SK-N-SH (cell line): ENCODE data around the gene MAP6. TPM values are rescaled to one million over a fixed set of nuclear protein-coding genes. Genes with fewer than 3 reads are reported as not detected.
A peak's percentile ranks its signal among the peaks of the same experiment; 100 is the strongest.

Source experiments
- CTCF ChIA-PET: fragments of 300-600, 350-600 bp; formaldehyde crosslinking; extraction: SDS; loops from one replicate; lab custom pipeline; 2021; lab: Yijun Ruan, JAX
- POLR2A ChIA-PET: fragments of 350-600 bp; sonication (Branson Sonifier 250); formaldehyde crosslinking; extraction: SDS; loops from one replicate; lab custom pipeline; 2020; ENCODE audit warnings: antibody characterized with exemption, inconsistent platforms; lab: Yijun Ruan, JAX
- DNase-seq: peaks from one replicate; pipeline ENCODE4 v3.0.0; 2012
- H2AFZ ChIP-seq: fragments of 200-600 bp; sonication (generic); 2 replicates; pipeline ENCODE4 v1.8.1; 2016; ENCODE audit warnings: antibody characterized with exemption, mild to moderate bottlenecking, low read depth
- H3F3A ChIP-seq: fragments of 200-600 bp; sonication (generic); replicated peaks from 2 replicates; pipeline ENCODE3; 2016; ENCODE audit warnings: antibody characterized with exemption, mild to moderate bottlenecking; ENCODE audit not compliant: insufficient read depth
- H3K27ac ChIP-seq, 2 experiments: fragments of 200-500 bp in 1 of 2; fragments of 200-600 bp in 1 of 2; sonication (Bioruptor generic) in 1 of 2; sonication (generic), shearing (Covaris generic) in 1 of 2; 2 replicates each; pipeline versions ENCODE4 v1.5.1 to v1.6.1; 2014 to 2016; ENCODE audit warnings: low read depth in 2 of 2, inconsistent platforms in 1 of 2, low read length in 1 of 2, mild to moderate bottlenecking in 1 of 2, mixed read lengths in 1 of 2
- H3K27me3 ChIP-seq: fragments of 200-600 bp; sonication (generic), shearing (Covaris generic); 2 replicates; pipeline ENCODE4 v1.6.1; 2016; ENCODE audit warnings: mixed run types; ENCODE audit not compliant: insufficient read depth
- H3K36me3 ChIP-seq, 2 experiments: fragments of 200-500 bp in 1 of 2; fragments of 200-600 bp in 1 of 2; sonication (Bioruptor generic) in 1 of 2; sonication (generic) in 1 of 2; replicated peaks in 1 of 2; 2 replicates each; pipeline versions ENCODE3 to v1.5.1; 2014 to 2016; ENCODE audit warnings: low read length in 1 of 2, mild to moderate bottlenecking in 1 of 2; ENCODE audit not compliant: insufficient read depth in 2 of 2, control insufficient read depth in 1 of 2
- H3K4me1 ChIP-seq, 2 experiments: fragments of 200-500 bp in 1 of 2; fragments of 200-600 bp in 1 of 2; sonication (Bioruptor generic) in 1 of 2; sonication (generic), shearing (Covaris generic) in 1 of 2; 2 replicates each; pipeline versions ENCODE4 v1.5.1 to v1.6.1; 2014 to 2016; ENCODE audit warnings: low read depth in 1 of 2, low read length in 1 of 2, mixed run types in 1 of 2; ENCODE audit not compliant: insufficient read depth in 2 of 2, control insufficient read depth in 1 of 2
- H3K4me2 ChIP-seq: fragments of 200-600 bp; sonication (generic), shearing (Covaris generic); 2 replicates; pipeline ENCODE4 v1.6.1; 2017; ENCODE audit warnings: mixed run types
- H3K4me3 ChIP-seq, 2 experiments: fragments of 200-500 bp in 1 of 2; fragments of 200-600 bp in 1 of 2; sonication (Bioruptor generic) in 1 of 2; sonication (generic), shearing (Covaris generic) in 1 of 2; 2 replicates each; pipeline versions ENCODE4 v1.5.1 to v1.8.1; 2014 to 2016; ENCODE audit warnings: low read depth in 2 of 2, inconsistent platforms in 1 of 2, low read length in 1 of 2, mild to moderate bottlenecking in 1 of 2, mixed read lengths in 1 of 2, moderate library complexity in 1 of 2
- H3K79me2 ChIP-seq: fragments of 200-600 bp; sonication (generic); 2 replicates; pipeline ENCODE4 v1.8.1; 2017; ENCODE audit warnings: mild to moderate bottlenecking; ENCODE audit not compliant: insufficient read depth
- H3K9ac ChIP-seq: fragments of 200-600 bp; sonication (generic); 2 replicates; pipeline ENCODE4 v1.6.1; 2017; ENCODE audit warnings: mixed run types
- H3K9me2 ChIP-seq: fragments of 200-600 bp; sonication (generic); 2 replicates; pipeline ENCODE4 v1.6.1; 2017; ENCODE audit warnings: mixed run types
- H3K9me3 ChIP-seq: fragments of 200-600 bp; sonication (generic); 2 replicates; pipeline ENCODE4 v1.6.1; 2017; ENCODE audit warnings: mixed run types, mild to moderate bottlenecking, moderate library complexity
- H4K20me1 ChIP-seq: fragments of 200-600 bp; sonication (generic); 2 replicates; pipeline ENCODE4 v1.6.1; 2017; ENCODE audit warnings: mild to moderate bottlenecking, mixed run types; ENCODE audit not compliant: insufficient read depth
- CHD2 ChIP-seq: fragments of 150-350 bp; IDR thresholded peaks from 2 replicates; pipeline ENCODE4 v1.6.1; 2018; ENCODE audit warnings: low read length; ENCODE audit not compliant: partially characterized antibody
- FOSL2 ChIP-seq: IDR thresholded peaks from 2 replicates; pipeline ENCODE4 v1.4.0; 2012; ENCODE audit warnings: low read depth, mild to moderate bottlenecking, moderate library complexity, borderline replicate concordance
- FOXM1 ChIP-seq: IDR thresholded peaks from 2 replicates; pipeline ENCODE4 v1.4.0; 2012; ENCODE audit warnings: low read depth, mild to moderate bottlenecking
- MEF2A ChIP-seq: IDR thresholded peaks from 2 replicates; pipeline ENCODE4 v1.4.0; 2012; ENCODE audit warnings: low read depth, borderline replicate concordance
- MXI1 ChIP-seq: IDR thresholded peaks from 2 replicates; pipeline ENCODE4 v1.6.1; 2012; ENCODE audit warnings: mild to moderate bottlenecking, low read depth, low read length, improper control_type of control experiment
- NFIC ChIP-seq: IDR thresholded peaks from 2 replicates; pipeline ENCODE4 v1.4.0; 2012; ENCODE audit warnings: borderline replicate concordance
- POLR2AphosphoS5 ChIP-seq: IDR thresholded peaks from 2 replicates; pipeline ENCODE4 v1.6.1; 2012; ENCODE audit warnings: low read depth, low read length
- SIN3A ChIP-seq: IDR thresholded peaks from 2 replicates; pipeline ENCODE4 v1.6.1; 2012; ENCODE audit warnings: low read depth, mild to moderate bottlenecking, low read length, moderate library complexity, borderline replicate concordance
- TAF1 ChIP-seq: IDR thresholded peaks from 2 replicates; pipeline ENCODE4 v1.6.1; 2012; ENCODE audit warnings: low read depth, mild to moderate bottlenecking, low read length, moderate library complexity, borderline replicate concordance
- TCF12 ChIP-seq: IDR thresholded peaks from 2 replicates; pipeline ENCODE4 v1.4.0; 2012
- TEAD4 ChIP-seq: IDR thresholded peaks from 2 replicates; pipeline ENCODE4 v1.4.0; 2012; ENCODE audit warnings: mild to moderate bottlenecking, borderline replicate concordance; ENCODE audit not compliant: insufficient read depth
- YY1 ChIP-seq: IDR thresholded peaks from 2 replicates; pipeline ENCODE4 v1.4.0; 2012; ENCODE audit warnings: low read depth, mild to moderate bottlenecking
- WGBS: methylation state at CpG from one replicate; pipeline ENCODE4 v1.1.6; 2017; ENCODE audit warnings: low lambda C conversion rate; 5-methylcytosine and 5-hydroxymethylcytosine counted together
- polyA plus RNA-seq, 3 experiments: library from polyadenylated mRNA; depleted of rRNA; stranded (reverse); fragments of >200 nt; gene quantifications; 2 replicates each; pipeline ENCODE4 v1.2.3, GENCODE V29; 2012
- TF ChIP-seq, protein P1 (sequence below): IDR thresholded peaks from 2 replicates; pipeline ENCODE4; 2012
- TF ChIP-seq, protein P2 (sequence below): IDR thresholded peaks from 2 replicates; pipeline ENCODE4 v1.4.0; 2012; ENCODE audit warnings: low read depth
- TF ChIP-seq, protein P3 (sequence below): IDR thresholded peaks from 2 replicates; pipeline ENCODE4 v1.4.0; 2012; ENCODE audit warnings: low read depth, borderline replicate concordance

The MAP6 gene
- polyA plus RNA-seq, 1 of the 3 experiments (the other 2 are of a cell fraction) = 11.1 TPM

DNA sequence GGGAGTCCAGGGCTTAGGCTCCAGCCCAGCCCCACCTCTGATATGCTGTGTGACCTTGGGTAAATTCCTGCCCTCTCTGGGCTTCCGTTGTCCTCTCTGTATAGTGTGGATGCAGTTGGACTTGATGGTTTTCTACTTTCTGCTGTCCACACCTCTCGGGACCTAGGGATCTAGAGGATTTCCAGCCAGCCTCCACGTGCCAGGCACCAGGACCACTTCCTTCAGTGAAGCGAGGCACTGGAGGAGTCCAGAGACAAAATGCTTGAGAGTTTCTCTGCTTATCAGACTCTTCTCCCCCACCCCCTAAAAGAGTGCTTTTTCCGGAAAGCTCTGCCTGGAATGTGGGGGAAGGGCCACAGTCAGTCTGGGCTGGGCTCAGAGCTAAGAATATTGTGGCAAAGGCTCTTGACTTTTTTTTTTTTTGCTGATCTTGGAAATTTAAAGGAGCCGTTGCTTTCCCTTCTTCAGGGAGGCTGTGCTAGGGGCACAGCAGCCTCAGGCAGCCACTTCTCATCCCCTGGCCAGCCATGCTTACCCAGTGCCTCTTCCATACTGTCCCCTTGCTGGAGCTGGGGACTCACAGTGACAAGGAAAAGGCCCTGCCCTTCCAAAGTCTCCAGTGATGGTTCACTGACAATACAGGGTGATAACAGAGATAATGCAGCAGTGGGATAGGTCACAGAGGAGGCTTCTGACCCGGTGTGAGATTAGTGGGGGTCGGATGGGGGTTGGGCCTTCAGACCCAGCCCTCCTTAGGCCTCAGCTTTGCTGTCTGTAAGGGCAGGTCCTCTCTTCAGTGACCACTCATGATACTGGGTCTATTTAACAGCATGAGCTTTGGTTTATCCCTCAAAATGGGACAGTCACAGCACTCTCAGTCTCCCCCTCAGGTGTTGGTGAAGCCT lies 109.6 kb downstream of the MAP6 start:
- peaks cover 0 to 4% of the 10 kb centered on the region in 2 experiments for H3K36me3 ChIP-seq
- H3K9ac ChIP-seq = peak overlapping the region; percentile 20; the same call in 1 of the 2 replicates
- peaks cover 19% of the 10 kb centered on the region for H3F3A ChIP-seq
- peak overlapping the region; percentile 72 to 91 for H3K27ac ChIP-seq
- peaks cover 4% of the 10 kb centered on the region; the same call in 1 of the 2 replicates for H4K20me1 ChIP-seq
- 75% methylated on average over 8 of the region's 8 CpGs for WGBS
- peak overlapping the region; percentile 36; the same call in 1 of the 2 replicates for H3K4me2 ChIP-seq
- no peak overlapping the region for H3K4me3 ChIP-seq
- H3K79me2 ChIP-seq = peaks cover 21% of the 10 kb centered on the region
- TF ChIP-seq, protein P1, sequence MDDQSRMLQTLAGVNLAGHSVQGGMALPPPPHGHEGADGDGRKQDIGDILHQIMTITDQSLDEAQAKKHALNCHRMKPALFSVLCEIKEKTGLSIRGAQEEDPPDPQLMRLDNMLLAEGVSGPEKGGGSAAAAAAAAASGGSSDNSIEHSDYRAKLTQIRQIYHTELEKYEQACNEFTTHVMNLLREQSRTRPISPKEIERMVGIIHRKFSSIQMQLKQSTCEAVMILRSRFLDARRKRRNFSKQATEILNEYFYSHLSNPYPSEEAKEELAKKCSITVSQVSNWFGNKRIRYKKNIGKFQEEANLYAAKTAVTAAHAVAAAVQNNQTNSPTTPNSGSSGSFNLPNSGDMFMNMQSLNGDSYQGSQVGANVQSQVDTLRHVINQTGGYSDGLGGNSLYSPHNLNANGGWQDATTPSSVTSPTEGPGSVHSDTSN = no peak
- TF ChIP-seq, protein P2, sequence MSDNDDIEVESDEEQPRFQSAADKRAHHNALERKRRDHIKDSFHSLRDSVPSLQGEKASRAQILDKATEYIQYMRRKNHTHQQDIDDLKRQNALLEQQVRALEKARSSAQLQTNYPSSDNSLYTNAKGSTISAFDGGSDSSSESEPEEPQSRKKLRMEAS = peak; percentile 22
- TF ChIP-seq TEAD4 (no peak), TCF12 (no peak)
- TF ChIP-seq, all 33 proteins: peak for 1
- H3K9me2 ChIP-seq = no peaks in the 10 kb centered on the region
- peaks cover 40 to 63% of the 10 kb centered on the region in 2 experiments for H3K4me1 ChIP-seq
- no peaks in the 10 kb centered on the region for H3K9me3 ChIP-seq
- DNase-seq = no peak
- H2AFZ ChIP-seq = peak overlapping the region; percentile 72
- H3K27me3 ChIP-seq = no peaks in the 10 kb centered on the region
- ChIA-PET CTCF (interaction anchor here (1.3 to 5.2 kb wide), 2 partner anchors 11 to 18 kb away, joined by 4 to 41 read pairs; no protein-coding TSS in a partner anchor), POLR2A (interaction anchor here (4.2 kb wide), 1 partner anchor 16 kb away, joined by 21 read pairs; no protein-coding TSS in a partner anchor)

DNA sequence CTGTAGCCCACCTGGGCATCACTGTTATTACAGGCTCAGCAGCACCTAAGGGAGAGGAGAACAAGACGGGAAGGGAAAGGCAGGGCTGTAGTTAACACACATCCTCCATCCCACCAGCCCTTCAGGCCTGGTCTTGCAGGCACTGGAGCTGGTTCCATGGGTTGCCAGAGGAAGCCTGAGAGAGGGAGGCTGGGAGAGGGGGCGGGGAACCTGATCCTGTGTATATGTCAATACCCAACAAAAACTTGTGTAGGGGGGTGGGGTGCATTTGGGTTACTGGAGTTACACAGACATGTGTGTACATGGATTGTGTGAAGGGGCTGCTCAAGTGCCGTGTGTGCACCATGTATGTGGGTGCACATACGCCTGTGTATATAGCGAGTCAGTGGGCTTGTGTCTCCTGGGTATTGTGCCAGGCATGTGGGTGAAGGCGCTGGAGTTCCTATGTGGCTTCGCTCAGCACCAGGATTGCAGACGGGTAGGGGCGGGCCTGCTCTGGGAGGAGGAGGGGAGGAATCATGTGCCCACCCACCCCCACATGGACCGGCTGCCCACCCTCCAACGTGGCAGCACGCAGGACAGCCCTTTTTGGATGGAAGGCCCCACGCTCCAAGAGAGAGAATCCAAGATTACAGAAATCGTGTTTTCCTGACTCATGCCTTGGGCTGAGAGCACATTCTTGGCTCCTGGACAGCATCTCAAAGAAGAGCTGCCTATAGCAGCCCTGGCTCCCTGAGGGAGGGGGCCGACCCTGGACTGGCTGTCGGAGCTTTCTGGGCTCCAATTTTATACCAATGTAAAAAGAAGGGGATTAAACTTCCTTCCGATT lies 111.0 kb downstream of the MAP6 start:
- no peaks in the 10 kb centered on the region for H3K36me3 ChIP-seq
- POLR2A ChIA-PET = no interaction called here
- H2AFZ ChIP-seq = peak overlapping the region; percentile 50; the same call in 1 of the 2 replicates
- peak overlapping the region; percentile 72 to 91 for H3K27ac ChIP-seq
- H3F3A ChIP-seq = peaks cover 16% of the 10 kb centered on the region
- CTCF ChIA-PET = interaction anchor here (1.6 to 5.2 kb wide), 2 partner anchors 11 to 19 kb away, joined by 4 to 41 read pairs; no protein-coding TSS in a partner anchor
- WGBS = 52% methylated on average over 12 of the region's 17 CpGs
- H3K4me1 ChIP-seq = peaks cover 40 to 63% of the 10 kb centered on the region in 2 experiments
- H3K4me3 ChIP-seq = no peak overlapping the region
- no peak overlapping the region; the same call in 1 of the 2 replicates for H3K9ac ChIP-seq
- no peaks in the 10 kb centered on the region for H3K27me3 ChIP-seq
- H3K4me2 ChIP-seq = peak overlapping the region; percentile 36; the same call in 1 of the 2 replicates
- no peaks in the 10 kb centered on the region for H3K9me2 ChIP-seq
- H3K9me3 ChIP-seq = no peaks in the 10 kb centered on the region
- H3K79me2 ChIP-seq = peaks cover 8% of the 10 kb centered on the region
- H4K20me1 ChIP-seq = no peaks in the 10 kb centered on the region
- DNase-seq = no peak
- TF ChIP-seq SIN3A (peak; percentile 60; the same call in 1 of the 2 replicates), FOXM1 (no peak), TAF1 (no peak), NFIC (peak; percentile 86), POLR2AphosphoS5 (peak; percentile 31; the same call in 1 of the 2 replicates), TCF12 (peak; percentile 68; the same call in 1 of the 2 replicates), CHD2 (no peak), YY1 (no peak), MEF2A (no peak), FOSL2 (peak; percentile 80; the same call in 1 of the 2 replicates), MXI1 (no peak), TEAD4 (0 out of 2 replicates have a peak, but pooled peaks have one; percentile 41)
- TF ChIP-seq, protein P1 = no peak
- TF ChIP-seq, protein P3, sequence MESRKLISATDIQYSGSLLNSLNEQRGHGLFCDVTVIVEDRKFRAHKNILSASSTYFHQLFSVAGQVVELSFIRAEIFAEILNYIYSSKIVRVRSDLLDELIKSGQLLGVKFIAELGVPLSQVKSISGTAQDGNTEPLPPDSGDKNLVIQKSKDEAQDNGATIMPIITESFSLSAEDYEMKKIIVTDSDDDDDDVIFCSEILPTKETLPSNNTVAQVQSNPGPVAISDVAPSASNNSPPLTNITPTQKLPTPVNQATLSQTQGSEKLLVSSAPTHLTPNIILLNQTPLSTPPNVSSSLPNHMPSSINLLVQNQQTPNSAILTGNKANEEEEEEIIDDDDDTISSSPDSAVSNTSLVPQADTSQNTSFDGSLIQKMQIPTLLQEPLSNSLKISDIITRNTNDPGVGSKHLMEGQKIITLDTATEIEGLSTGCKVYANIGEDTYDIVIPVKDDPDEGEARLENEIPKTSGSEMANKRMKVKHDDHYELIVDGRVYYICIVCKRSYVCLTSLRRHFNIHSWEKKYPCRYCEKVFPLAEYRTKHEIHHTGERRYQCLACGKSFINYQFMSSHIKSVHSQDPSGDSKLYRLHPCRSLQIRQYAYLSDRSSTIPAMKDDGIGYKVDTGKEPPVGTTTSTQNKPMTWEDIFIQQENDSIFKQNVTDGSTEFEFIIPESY = no peak
- TF ChIP-seq, protein P2 = peak; percentile 80
